GM12865 (cell line): ENCODE measurements around the gene TM4SF20.
A peak's percentile ranks its signal among the peaks of the same experiment; 100 is the strongest.

Source experiments
- DNase-seq: peaks from one replicate; pipeline ENCODE4 v3.0.0; 2010; ENCODE audit warnings: low read depth
- H3K4me3 ChIP-seq: 2 replicates; pipeline ENCODE4 v1.5.1; 2011; ENCODE audit warnings: mild to moderate bottlenecking, low read depth, low read length, control low read depth
- CTCF ChIP-seq: IDR thresholded peaks from 2 replicates; pipeline ENCODE4 v1.5.1; 2011; ENCODE audit warnings: low read length, control low read depth, low read depth, inconsistent platforms; ENCODE audit not compliant: insufficient read depth; ENCODE audit errors: missing control alignments

Gene TM4SF20

DNA sequence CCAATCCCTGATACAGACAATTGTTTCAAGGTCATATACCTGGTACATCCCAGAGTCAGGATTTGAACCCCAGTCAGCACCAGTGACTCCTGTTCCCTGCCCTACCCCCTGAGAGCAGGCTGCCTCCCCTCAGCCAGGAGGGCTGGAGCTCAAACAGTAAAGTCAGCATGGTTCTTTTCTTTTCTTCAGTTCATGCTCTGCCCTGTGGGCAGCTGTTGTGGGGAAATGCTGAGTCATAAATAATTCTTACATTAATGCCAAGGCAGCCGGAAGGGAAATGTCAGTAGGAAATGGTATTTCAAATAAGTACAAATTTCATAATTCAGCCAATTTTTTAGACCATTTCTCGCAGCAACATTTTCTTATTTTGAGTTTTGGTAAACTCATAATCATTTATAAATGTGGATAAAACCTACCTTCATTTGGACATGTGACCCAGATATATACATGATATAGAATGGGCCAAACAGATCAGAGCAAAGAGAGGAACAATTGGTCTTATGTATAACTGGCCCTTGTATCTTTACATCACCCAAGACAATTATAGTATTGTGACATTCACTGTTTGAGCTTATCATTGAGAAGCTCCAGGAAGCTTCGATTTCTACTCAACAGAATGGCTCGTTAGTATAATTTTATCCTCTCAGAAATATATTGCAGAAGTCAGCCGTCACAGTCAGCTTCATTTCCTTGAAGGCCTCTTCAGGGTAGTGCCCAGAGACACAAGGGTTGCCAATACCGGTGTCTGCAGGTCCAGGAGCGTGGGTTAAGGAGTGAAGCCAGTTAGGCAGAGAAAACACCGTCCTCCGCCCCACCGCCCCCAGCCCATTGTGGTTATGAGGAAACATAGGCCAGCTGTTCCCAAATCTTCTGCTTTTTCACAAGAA, 36.7 kb upstream of the TM4SF20 start:
- TF ChIP-seq CTCF: no peak
- DNase-seq: peak; percentile 60
- no peak overlapping the region for H3K4me3 ChIP-seq

DNA sequence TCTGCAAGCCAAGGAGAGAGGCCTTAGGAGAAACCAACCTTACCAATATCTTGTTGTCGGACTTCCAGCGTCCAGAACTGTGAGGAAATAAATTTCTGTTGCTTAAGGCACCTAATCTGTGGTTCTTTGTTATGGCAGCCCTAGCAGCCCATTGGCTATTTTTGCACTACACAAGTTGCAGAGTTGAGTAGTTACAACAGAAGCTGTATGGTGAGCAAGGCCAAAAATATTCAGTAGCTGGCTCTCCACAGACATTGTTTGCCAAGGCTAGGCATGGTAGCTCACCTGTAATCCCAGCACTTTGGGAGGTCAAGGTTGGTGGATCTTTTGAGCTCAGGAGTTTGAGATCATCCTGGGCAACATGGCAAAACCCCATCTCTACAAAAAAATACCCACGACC, 35.7 kb upstream of the TM4SF20 start:
- DNase-seq: no peak
- H3K4me3 ChIP-seq: no peak overlapping the region
- no peak for TF ChIP-seq CTCF

DNA sequence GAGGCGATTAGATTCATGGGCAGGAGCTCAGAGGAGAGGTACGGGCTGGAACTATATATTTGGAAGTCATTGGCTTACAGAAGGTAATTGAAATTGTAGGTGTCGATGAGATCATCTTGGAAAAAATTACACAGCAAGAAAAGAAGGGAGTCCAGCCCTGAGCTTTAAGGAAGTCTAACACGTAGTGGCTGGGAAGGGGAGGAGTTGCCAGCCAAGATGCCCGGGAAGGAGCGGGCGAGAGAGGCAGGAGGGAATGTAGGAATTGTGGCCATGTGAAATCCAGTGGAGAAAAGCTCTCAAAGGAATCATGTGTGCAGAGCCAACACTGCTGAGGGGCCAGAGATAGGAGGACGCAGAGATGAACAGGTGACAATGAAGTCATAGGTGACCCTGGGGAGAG, 34.3 kb upstream of the TM4SF20 start:
- DNase-seq: no peak
- no peak for TF ChIP-seq CTCF
- no peak overlapping the region for H3K4me3 ChIP-seq

DNA sequence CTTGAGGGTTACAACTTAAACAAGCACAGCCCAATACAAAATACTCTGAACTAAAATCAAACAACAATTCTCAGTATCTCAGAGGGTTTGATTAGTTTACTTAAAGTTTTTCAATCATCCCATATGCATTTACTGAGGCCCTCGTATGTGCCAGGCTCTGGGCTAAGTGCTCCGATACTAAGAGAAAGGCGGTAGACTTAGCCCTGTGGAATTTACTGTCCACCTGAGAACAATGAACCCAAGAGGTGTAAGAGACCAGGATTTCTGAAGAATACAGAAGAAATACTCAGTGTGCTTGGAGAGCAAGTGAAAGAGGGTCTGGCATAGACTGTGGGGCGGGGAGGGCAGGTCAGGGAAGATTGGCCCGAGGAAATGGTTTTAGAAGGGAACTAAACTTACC, 33.8 kb upstream of the TM4SF20 start:
- no peak for DNase-seq
- H3K4me3 ChIP-seq: no peak overlapping the region

GRCh38 chr2:227411990-227412350, 32.9 kb upstream of the TM4SF20 start:
- TF ChIP-seq CTCF: no peak
- DNase-seq: no peak
- H3K4me3 ChIP-seq: no peak overlapping the region

More for the DNA sequence above, 33.8 kb upstream of the TM4SF20 start:
- TF ChIP-seq CTCF: no peak

DNA sequence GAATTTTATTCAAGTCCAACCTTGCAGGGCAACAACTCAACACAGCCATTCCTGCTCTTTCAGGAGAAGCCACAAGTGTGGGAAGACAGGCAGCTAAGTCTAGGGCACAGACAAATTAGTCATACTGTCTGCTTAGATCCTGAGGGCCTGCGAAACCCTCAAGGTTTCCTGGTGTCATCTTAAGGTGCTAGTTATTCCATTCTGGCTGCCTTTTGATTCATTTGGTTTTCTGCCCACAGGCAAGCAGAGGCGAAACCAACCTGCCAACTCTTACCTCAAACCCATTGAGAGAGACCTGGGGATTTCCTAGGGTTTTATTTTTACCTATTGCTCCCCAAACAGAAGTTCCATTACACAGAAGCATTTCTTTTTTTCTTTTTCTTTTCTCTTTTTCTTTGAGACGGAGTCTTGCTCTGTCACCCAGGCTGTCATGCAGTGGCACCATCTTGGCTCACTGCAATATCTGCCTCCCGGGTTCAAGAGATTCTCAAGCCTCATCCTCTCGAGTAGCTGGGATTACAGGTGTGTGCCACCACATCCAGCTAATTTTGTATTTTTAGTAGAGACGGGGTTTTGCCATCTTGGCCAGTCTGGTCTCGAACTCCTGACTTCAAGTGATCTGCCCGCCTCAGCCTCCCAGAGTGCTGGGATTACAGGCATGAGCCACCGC, 32.3 kb upstream of the TM4SF20 start:
- H3K4me3 ChIP-seq: peak overlapping the region; percentile 4
- no peak for TF ChIP-seq CTCF
- peak; percentile 91 for DNase-seq
